ENCODE results near the gene SH3RF2.

SH3RF2 gene

GRCh38 chr5:145943674-145944121 lies 7.3 kb downstream of the SH3RF2 start:
- H3K27ac ChIP-seq: no peak overlapping the region
- ChIA-PET CTCF (interaction anchor here (0.6 kb wide), 2 partner anchors 48 to 1024 kb away, joined by 5 read pairs; no protein-coding TSS in a partner anchor), POLR2A (ENCODE audit: low non-redundant PET) (interaction anchor here (0.6 kb wide), 1 partner anchor 18 kb away, joined by 3 read pairs; no protein-coding TSS in a partner anchor)
- peak; percentile 59 for DNase-seq (ENCODE audit: low spot score)
- no peak for TF ChIP-seq CTCF (conservative IDR thresholded peaks at IDR 0.05; ENCODE audit: low read depth)

- TF ChIP-seq CTCF (conservative IDR thresholded peaks at IDR 0.05; ENCODE audit: low read depth): no peak
- no peak for DNase-seq (ENCODE audit: low spot score)
- H3K27ac ChIP-seq: peak overlapping the region; percentile 52
- ChIA-PET POLR2A (ENCODE audit: low non-redundant PET) (no interaction called here), CTCF (no interaction called here)
Measured at GRCh38 chr5:145944328-145944727, 8.0 kb downstream of the SH3RF2 start.

GRCh38 chr5:145945620-145946111 lies 9.3 kb downstream of the SH3RF2 start:
- no peak for DNase-seq (ENCODE audit: low spot score)
- no peak for TF ChIP-seq CTCF (conservative IDR thresholded peaks at IDR 0.05; ENCODE audit: low read depth)
- ChIA-PET CTCF (interaction anchor here (0.8 to 0.9 kb wide), 2 partner anchors 58 to 95 kb away, joined by 3 read pairs; no protein-coding TSS in a partner anchor), POLR2A (ENCODE audit: low non-redundant PET) (interaction anchor here (1.5 kb wide), 1 partner anchor 9 kb away, joined by 3 read pairs; the partner anchor contains the start of gene SH3RF2)
- H3K27ac ChIP-seq: peak overlapping the region; percentile 45

- POLR2A ChIA-PET (ENCODE audit: low non-redundant PET): interaction anchor here (0.6 to 1.5 kb wide), 2 partner anchors 9 to 34 kb away, joined by 3 read pairs; partner anchors contain the start of gene SH3RF2
Measured at GRCh38 chr5:145946112-145946861, 9.9 kb downstream of the SH3RF2 start.

GRCh38 chr5:145947581-145947980 lies 11.2 kb downstream of the SH3RF2 start:
- no peak overlapping the region for H3K27ac ChIP-seq
- no peak for DNase-seq (ENCODE audit: low spot score)
- ChIA-PET POLR2A (ENCODE audit: low non-redundant PET) (no interaction called here), CTCF (no interaction called here)
- TF ChIP-seq CTCF (conservative IDR thresholded peaks at IDR 0.05; ENCODE audit: low read depth): no peak

More at GRCh38 chr5:145946112-145946861, 9.9 kb downstream of the SH3RF2 start:
- CTCF ChIA-PET: interaction anchor here (0.8 to 0.9 kb wide), 2 partner anchors 58 to 95 kb away, joined by 3 read pairs; no protein-coding TSS in a partner anchor
- peak; percentile 58 for DNase-seq (ENCODE audit: low spot score)
- H3K27ac ChIP-seq: peak overlapping the region; percentile 45
- no peak for TF ChIP-seq CTCF (conservative IDR thresholded peaks at IDR 0.05; ENCODE audit: low read depth)

GRCh38 chr5:145948047-145948446 lies 11.7 kb downstream of the SH3RF2 start:
- DNase-seq (ENCODE audit: low spot score): no peak
- ChIA-PET CTCF (no interaction called here), POLR2A (ENCODE audit: low non-redundant PET) (no interaction called here)
- H3K27ac ChIP-seq: no peak overlapping the region
- TF ChIP-seq CTCF (conservative IDR thresholded peaks at IDR 0.05; ENCODE audit: low read depth): no peak

Measured in RWPE1 (cell line).